Coronary artery (tissue), 2 donors: ENCODE results near the gene SPAG4.

ENCODE experiments used
- DNase-seq: peaks from one replicate; pipeline ENCODE4 v3.0.0-alpha.2; 2017; ENCODE audit warnings: low spot score
- H3K27ac ChIP-seq, 2 donors: fragments of 200-600 bp; sonication (generic); one replicate each; pipeline ENCODE4 v1.5.1; 2016 to 2019
- H3K4me3 ChIP-seq: fragments of 200-600 bp; sonication (generic); 2 replicates; pipeline ENCODE4 v1.5.1; 2016; ENCODE audit warnings: mild to moderate bottlenecking, moderate library complexity
- CTCF ChIP-seq: fragments of 200-600 bp; sonication (generic); IDR thresholded peaks from one replicate; pipeline ENCODE4 v1.5.1; 2019; ENCODE audit warnings: antibody characterized with exemption

Gene SPAG4

GRCh38 chr20:35635652-35636051 lies 20.0 kb downstream of the SPAG4 start:
- DNase-seq, result no peak
- Histone ChIP-seq H3K4me3 (no peak overlapping the region), H3K27ac (no peak overlapping the region)
- TF ChIP-seq CTCF, result no peak

- TF ChIP-seq CTCF, result no peak
- H3K27ac ChIP-seq, result no peak overlapping the region
- no peak for DNase-seq
- no peak overlapping the region for H3K4me3 ChIP-seq
Observed at GRCh38 chr20:35636095-35636494, 20.5 kb downstream of the SPAG4 start.

- no peak overlapping the region for H3K4me3 ChIP-seq
- no peak overlapping the region for H3K27ac ChIP-seq
- DNase-seq, result no peak
- TF ChIP-seq CTCF, result no peak
Observed at GRCh38 chr20:35637276-35637675, 21.6 kb downstream of the SPAG4 start.

GRCh38 chr20:35638751-35639150 lies 23.1 kb downstream of the SPAG4 start:
- Histone ChIP-seq H3K4me3 (no peak overlapping the region), H3K27ac (no peak overlapping the region)
- TF ChIP-seq CTCF, result no peak
- no peak for DNase-seq

- H3K4me3 ChIP-seq, result no peak overlapping the region
- DNase-seq, result no peak
- no peak for TF ChIP-seq CTCF
- no peak overlapping the region for H3K27ac ChIP-seq
Observed at GRCh38 chr20:35640724-35641123, 25.1 kb downstream of the SPAG4 start.

GRCh38 chr20:35641743-35642142 lies 26.1 kb downstream of the SPAG4 start:
- TF ChIP-seq CTCF, result no peak
- no peak overlapping the region for H3K27ac ChIP-seq
- no peak overlapping the region for H3K4me3 ChIP-seq
- no peak for DNase-seq

GRCh38 chr20:35643045-35643444 lies 27.4 kb downstream of the SPAG4 start:
- no peak overlapping the region for H3K27ac ChIP-seq
- no peak overlapping the region for H3K4me3 ChIP-seq
- no peak for DNase-seq
- TF ChIP-seq CTCF, result no peak
